Peyer's patch (tissue), 4 donors: ENCODE measurements around the gene RASSF4. TPM values are rescaled to one million over a fixed set of nuclear protein-coding genes. Genes with fewer than 3 reads are reported as not detected.

ENCODE experiments used
- DNase-seq, 3 donors: peaks; one replicate each; pipeline ENCODE4 v3.0.0-alpha.2; 2017 to 2019
- H3K27ac ChIP-seq, 4 donors: fragments of 200-600 bp; sonication (generic); one replicate each; pipeline ENCODE4 v1.5.1; 2016 to 2019
- H3K27me3 ChIP-seq, 2 donors: fragments of 200-600 bp; sonication (generic); one replicate each; pipeline ENCODE4 v1.5.1; 2019
- H3K36me3 ChIP-seq, 3 donors: fragments of 200-600 bp; sonication (generic); one replicate each; pipeline ENCODE4 v1.5.1; 2016 to 2019
- H3K4me1 ChIP-seq, 4 donors: fragments of 200-600 bp; sonication (generic); one replicate each; pipeline ENCODE4 v1.5.1; 2016 to 2019
- H3K4me3 ChIP-seq, 4 donors: fragments of 200-600 bp; sonication (generic); 1 replicate in 3 of 4; 2 replicates in 1 of 4; pipeline ENCODE4 v1.5.1; 2016 to 2019; ENCODE audit warnings: mild to moderate bottlenecking in 1 of 4
- H3K9me3 ChIP-seq, 4 donors: fragments of 200-600 bp; sonication (generic); one replicate each; pipeline ENCODE4 v1.5.1; 2016 to 2019; ENCODE audit warnings: mild to moderate bottlenecking in 1 of 4
- CTCF ChIP-seq, 6 experiments: fragments of 450-650 bp in 4 of 6; fragments of 200-600 bp in 2 of 6; sonication (generic) in 1 of 6; IDR thresholded peaks; one replicate each; pipeline ENCODE4 v1.5.1; 2017 to 2019; ENCODE audit warnings: antibody characterized with exemption in 6 of 6, mild to moderate bottlenecking in 3 of 6, moderate library complexity in 1 of 6
- POLR2A ChIP-seq, 2 donors: fragments of 450-650 bp; IDR thresholded peaks; one replicate each; pipeline ENCODE4 v1.5.1; 2017; ENCODE audit warnings: antibody characterized with exemption in 2 of 2, mild to moderate bottlenecking in 2 of 2, moderate library complexity in 2 of 2
- total RNA-seq, 4 donors: library from RNA; depleted of rRNA; stranded (reverse); fragments of >200 nt; gene quantifications; one replicate each; pipeline ENCODE4 v1.1.0, GENCODE V29; 2016

RASSF4 gene
- total RNA-seq, 4 donors from 2014 or later: 62.7 to 99.6 (median 68.2) TPM

GRCh38 chr10:44975431-44976331 is 16.1 kb downstream of the RASSF4 start:
- peak in 1 of 3 donors; percentile 49 for DNase-seq
- no peak for TF ChIP-seq POLR2A (IDR thresholded peaks at IDR 0.05)
- TF ChIP-seq CTCF (IDR thresholded peaks at IDR 0.05): no peak
- peaks cover 0 to 12% (median 0%) of the 10 kb centered on the region in 3 donors for H3K36me3 ChIP-seq
- no peaks in the 10 kb centered on the region for H3K9me3 ChIP-seq
- H3K27ac ChIP-seq: peak overlapping the region; percentile 59 to 84 (median 72)
- peak overlapping the region in 3 of 4 donors; percentile 41 to 62 (median 58) for H3K4me3 ChIP-seq
- peaks cover 4 to 48% (median 13%) of the 10 kb centered on the region in 4 donors for H3K4me1 ChIP-seq
- H3K27me3 ChIP-seq: no peaks in the 10 kb centered on the region

- peak overlapping the region; percentile 52 to 84 (median 72) for H3K27ac ChIP-seq
- H3K27me3 ChIP-seq: no peaks in the 10 kb centered on the region
- DNase-seq: no peak
- H3K36me3 ChIP-seq: peaks cover 0 to 3% (median 0%) of the 10 kb centered on the region in 3 donors
- TF ChIP-seq POLR2A (IDR thresholded peaks at IDR 0.05) (no peak), CTCF (IDR thresholded peaks at IDR 0.05) (no peak)
- peak overlapping the region; percentile 24 to 62 (median 42) for H3K4me3 ChIP-seq
- H3K4me1 ChIP-seq: peaks cover 4 to 55% (median 13%) of the 10 kb centered on the region in 4 donors
- H3K9me3 ChIP-seq: no peaks in the 10 kb centered on the region
These were observed 17.0 kb downstream of the RASSF4 start for GRCh38 chr10:44976352-44977198.

- Histone ChIP-seq H3K4me3 (peak overlapping the region; percentile 24 to 62 (median 42)), H3K27ac (peak overlapping the region; percentile 52 to 84 (median 72)), H3K27me3 (no peaks in the 10 kb centered on the region), H3K9me3 (no peaks in the 10 kb centered on the region), H3K4me1 (peaks cover 4 to 65% (median 13%) of the 10 kb centered on the region in 4 donors), H3K36me3 (no peaks in the 10 kb centered on the region)
- peak in 1 of 3 donors; percentile 49 for DNase-seq
- no peak for TF ChIP-seq CTCF (IDR thresholded peaks at IDR 0.05)
- no peak for TF ChIP-seq POLR2A (IDR thresholded peaks at IDR 0.05)
These were observed 17.9 kb downstream of the RASSF4 start for GRCh38 chr10:44977287-44978212.

GRCh38 chr10:44978213-44978569 is 18.6 kb downstream of the RASSF4 start:
- no peak for DNase-seq
- peak overlapping the region; percentile 24 to 62 (median 42) for H3K4me3 ChIP-seq
- TF ChIP-seq POLR2A (IDR thresholded peaks at IDR 0.05): no peak
- TF ChIP-seq CTCF (IDR thresholded peaks at IDR 0.05): no peak
- H3K27ac ChIP-seq: peak overlapping the region; percentile 52 to 84 (median 72)
- H3K4me1 ChIP-seq: peaks cover 4 to 63% (median 12%) of the 10 kb centered on the region in 4 donors
- no peaks in the 10 kb centered on the region for H3K36me3 ChIP-seq
- H3K27me3 ChIP-seq: no peaks in the 10 kb centered on the region
- no peaks in the 10 kb centered on the region for H3K9me3 ChIP-seq
